Mucosa of rectum (tissue), 2 donors: ENCODE results near the gene CCSER1.
A peak's percentile ranks its signal among the peaks of the same experiment; 100 is the strongest.

Source experiments
- H3K27ac ChIP-seq, 2 donors: one replicate each; pipeline ENCODE4 v1.7.0; 2013; ENCODE audit warnings: inconsistent platforms in 2 of 2, low read depth in 2 of 2, low read length in 2 of 2
- H3K27me3 ChIP-seq, 2 donors: one replicate each; pipeline ENCODE4 v1.7.0; 2013; ENCODE audit warnings: low read length in 2 of 2; ENCODE audit not compliant: control insufficient read depth in 2 of 2, insufficient read depth in 2 of 2
- H3K36me3 ChIP-seq, 2 donors: one replicate each; pipeline ENCODE4 v1.7.0; 2013; ENCODE audit warnings: low read length in 2 of 2; ENCODE audit not compliant: control insufficient read depth in 2 of 2, insufficient read depth in 2 of 2
- H3K4me1 ChIP-seq, 2 donors: one replicate each; pipeline ENCODE4 v1.7.0; 2013; ENCODE audit warnings: low read length in 2 of 2, mild to moderate bottlenecking in 1 of 2; ENCODE audit not compliant: control insufficient read depth in 2 of 2, insufficient read depth in 2 of 2
- H3K4me3 ChIP-seq, 2 donors: one replicate each; pipeline ENCODE4 v1.7.0; 2013; ENCODE audit warnings: low read length in 2 of 2
- H3K9ac ChIP-seq, 2 donors: one replicate each; pipeline ENCODE4 v1.7.0; 2013; ENCODE audit warnings: low read length in 2 of 2, low read depth in 1 of 2, mild to moderate bottlenecking in 1 of 2
- H3K9me3 ChIP-seq, 2 donors: one replicate each; pipeline ENCODE4 v1.7.0; 2013; ENCODE audit warnings: low read length in 2 of 2; ENCODE audit not compliant: control insufficient read depth in 2 of 2
- donor health status: healthy.
- donor health status: Normal muscosa, but diverticular disease.

CCSER1 gene

DNA sequence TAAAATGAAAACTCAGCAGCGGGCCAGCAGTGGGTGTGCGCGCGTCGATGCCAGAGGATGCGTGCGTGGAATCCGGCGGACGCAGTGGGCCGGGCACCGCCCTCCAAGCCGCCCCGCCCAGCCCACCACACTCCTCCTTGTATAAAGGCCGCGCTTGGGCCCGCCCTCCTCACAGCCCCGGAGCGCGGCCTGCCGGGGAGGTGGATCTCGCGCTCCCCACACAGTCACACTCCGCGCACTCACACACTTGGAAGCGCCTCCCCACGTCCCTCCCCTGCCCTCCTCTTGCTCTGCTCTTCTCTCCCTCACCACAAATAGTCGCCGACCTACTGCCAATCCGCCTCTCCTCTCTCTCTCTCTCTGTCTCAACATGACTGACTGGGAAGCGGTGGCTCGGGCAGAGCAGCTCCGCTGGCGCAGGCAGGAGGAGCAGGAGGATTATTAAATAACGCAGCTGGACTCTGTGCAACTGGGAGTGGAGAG lies at the start of gene CCSER1:
Gene CCSER1, plus strand, starts transcription at position 172 of the 483 bp plus-strand sequence.
- Histone ChIP-seq H3K36me3 (no peaks in the 10 kb centered on the region), H3K9me3 (no peaks in the 10 kb centered on the region), H3K9ac (peak within 1 kb of the TSS; percentile 76 to 87), H3K4me1 (peaks cover 2 to 8% of the 10 kb centered on the region in 2 donors), H3K4me3 (peak within 1 kb of the TSS; percentile 90 to 100), H3K27ac (peak within 1 kb of the TSS; percentile 87), H3K27me3 (no peaks in the 10 kb centered on the region)

DNA sequence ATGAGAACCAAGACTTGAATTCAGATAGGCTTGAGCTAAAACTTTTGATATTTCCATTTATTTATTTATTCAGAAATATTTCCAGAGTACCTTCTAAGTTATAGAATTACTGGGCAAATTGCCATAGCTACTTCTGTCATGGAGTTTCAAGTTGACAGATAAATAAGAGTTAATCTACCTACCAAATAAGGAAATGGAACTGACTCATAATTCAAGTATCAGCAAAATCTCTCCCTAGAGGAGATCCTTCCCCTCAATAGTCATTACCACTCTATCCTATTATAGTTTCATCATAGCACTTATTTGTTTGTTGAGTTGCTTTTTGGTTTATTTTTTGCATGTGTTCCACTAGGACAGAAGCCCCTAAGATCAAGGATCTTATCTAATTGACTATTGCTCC lies 48.8 kb upstream of the CCSER1 start:
- H3K9ac ChIP-seq: no peak overlapping the region
- H3K4me1 ChIP-seq: no peaks in the 10 kb centered on the region
- no peak overlapping the region for H3K27ac ChIP-seq
- no peaks in the 10 kb centered on the region for H3K27me3 ChIP-seq
- H3K9me3 ChIP-seq: no peaks in the 10 kb centered on the region
- H3K36me3 ChIP-seq: no peaks in the 10 kb centered on the region
- H3K4me3 ChIP-seq: no peak overlapping the region

DNA sequence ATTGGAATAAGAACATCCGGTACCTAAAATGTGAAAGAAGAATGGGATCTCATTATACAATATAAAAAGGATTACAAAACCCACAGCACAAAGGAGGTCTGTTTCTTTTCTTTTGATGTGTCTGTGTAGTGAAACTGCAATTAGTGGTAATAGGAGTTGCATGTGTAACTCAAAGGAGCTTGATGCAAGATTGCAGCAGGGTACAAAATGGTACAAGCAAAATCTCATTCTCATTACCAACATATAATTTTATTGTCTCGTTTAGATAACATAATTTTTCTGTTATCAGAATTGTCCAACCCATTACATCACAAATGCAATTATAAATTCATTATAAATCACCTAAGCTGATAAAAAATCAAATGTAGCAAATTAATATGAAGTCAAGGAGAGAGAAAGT lies 47.1 kb upstream of the CCSER1 start:
- H3K27ac ChIP-seq: no peak overlapping the region
- no peak overlapping the region for H3K4me3 ChIP-seq
- no peak overlapping the region for H3K9ac ChIP-seq
- H3K4me1 ChIP-seq: no peaks in the 10 kb centered on the region
- no peaks in the 10 kb centered on the region for H3K9me3 ChIP-seq
- no peaks in the 10 kb centered on the region for H3K36me3 ChIP-seq
- H3K27me3 ChIP-seq: no peaks in the 10 kb centered on the region

DNA sequence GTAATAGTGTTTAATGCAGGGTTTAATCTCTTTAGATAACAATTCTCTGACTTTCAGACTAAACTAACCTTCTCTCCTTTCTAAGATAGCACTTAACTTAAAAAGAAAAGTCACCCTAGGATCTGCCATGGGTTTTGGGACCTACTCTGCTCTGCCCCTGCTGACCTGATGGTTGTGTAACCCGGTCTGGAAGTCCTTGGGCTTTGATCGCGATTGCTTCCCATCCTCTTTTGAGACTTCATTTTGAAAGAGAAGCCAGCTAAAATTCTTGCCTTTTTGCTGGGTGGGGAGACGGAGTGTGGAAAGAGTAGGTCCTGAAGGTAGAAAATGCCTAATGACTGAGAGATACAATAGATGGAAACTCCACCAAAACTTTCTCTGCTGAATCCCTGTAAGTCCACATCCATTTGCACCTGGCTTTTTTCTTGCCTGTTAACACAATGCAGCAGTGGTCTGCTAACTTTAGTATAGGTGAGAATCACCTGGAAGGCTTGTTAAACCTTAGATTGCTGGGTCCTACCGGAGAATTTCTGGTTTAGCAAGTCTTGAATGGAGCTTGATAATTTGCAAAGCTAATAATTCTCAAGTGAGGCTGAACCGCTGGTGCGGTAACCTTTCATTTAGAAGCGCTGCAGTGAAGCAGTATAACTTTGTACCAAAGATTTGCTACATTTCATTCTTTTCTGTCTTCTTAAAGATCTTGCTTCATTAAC lies 45.6 kb upstream of the CCSER1 start:
- no peaks in the 10 kb centered on the region for H3K27me3 ChIP-seq
- no peaks in the 10 kb centered on the region for H3K9me3 ChIP-seq
- no peaks in the 10 kb centered on the region for H3K36me3 ChIP-seq
- no peak overlapping the region for H3K4me3 ChIP-seq
- no peak overlapping the region for H3K9ac ChIP-seq
- no peaks in the 10 kb centered on the region for H3K4me1 ChIP-seq
- no peak overlapping the region for H3K27ac ChIP-seq

GRCh38 chr4:90082449-90082848 lies 44.7 kb upstream of the CCSER1 start:
- no peak overlapping the region for H3K4me3 ChIP-seq
- H3K9me3 ChIP-seq: no peaks in the 10 kb centered on the region
- H3K9ac ChIP-seq: no peak overlapping the region
- no peaks in the 10 kb centered on the region for H3K4me1 ChIP-seq
- H3K27ac ChIP-seq: no peak overlapping the region
- no peaks in the 10 kb centered on the region for H3K27me3 ChIP-seq
- no peaks in the 10 kb centered on the region for H3K36me3 ChIP-seq

- H3K4me3 ChIP-seq: no peak overlapping the region
- H3K9ac ChIP-seq: no peak overlapping the region
- H3K4me1 ChIP-seq: no peaks in the 10 kb centered on the region
- H3K36me3 ChIP-seq: no peaks in the 10 kb centered on the region
- no peaks in the 10 kb centered on the region for H3K27me3 ChIP-seq
- no peaks in the 10 kb centered on the region for H3K9me3 ChIP-seq
- H3K27ac ChIP-seq: no peak overlapping the region
Measured at GRCh38 chr4:90084277-90084966, 42.8 kb upstream of the CCSER1 start.

- Histone ChIP-seq H3K27ac (no peak overlapping the region), H3K9me3 (no peaks in the 10 kb centered on the region), H3K4me1 (no peaks in the 10 kb centered on the region), H3K9ac (no peak overlapping the region), H3K36me3 (no peaks in the 10 kb centered on the region), H3K27me3 (no peaks in the 10 kb centered on the region), H3K4me3 (no peak overlapping the region)
Measured at GRCh38 chr4:90084967-90085295, 42.3 kb upstream of the CCSER1 start.

- H3K27me3 ChIP-seq: no peaks in the 10 kb centered on the region
- no peaks in the 10 kb centered on the region for H3K4me1 ChIP-seq
- H3K9me3 ChIP-seq: no peaks in the 10 kb centered on the region
- H3K4me3 ChIP-seq: no peak overlapping the region
- H3K27ac ChIP-seq: no peak overlapping the region
- H3K9ac ChIP-seq: no peak overlapping the region
- no peaks in the 10 kb centered on the region for H3K36me3 ChIP-seq
Measured at GRCh38 chr4:90093526-90093925, 33.7 kb upstream of the CCSER1 start.

GRCh38 chr4:90095000-90095399 lies 32.2 kb upstream of the CCSER1 start:
- Histone ChIP-seq H3K9ac (no peak overlapping the region), H3K4me1 (no peaks in the 10 kb centered on the region), H3K4me3 (no peak overlapping the region), H3K27me3 (no peaks in the 10 kb centered on the region), H3K36me3 (no peaks in the 10 kb centered on the region), H3K9me3 (no peaks in the 10 kb centered on the region), H3K27ac (no peak overlapping the region)

DNA sequence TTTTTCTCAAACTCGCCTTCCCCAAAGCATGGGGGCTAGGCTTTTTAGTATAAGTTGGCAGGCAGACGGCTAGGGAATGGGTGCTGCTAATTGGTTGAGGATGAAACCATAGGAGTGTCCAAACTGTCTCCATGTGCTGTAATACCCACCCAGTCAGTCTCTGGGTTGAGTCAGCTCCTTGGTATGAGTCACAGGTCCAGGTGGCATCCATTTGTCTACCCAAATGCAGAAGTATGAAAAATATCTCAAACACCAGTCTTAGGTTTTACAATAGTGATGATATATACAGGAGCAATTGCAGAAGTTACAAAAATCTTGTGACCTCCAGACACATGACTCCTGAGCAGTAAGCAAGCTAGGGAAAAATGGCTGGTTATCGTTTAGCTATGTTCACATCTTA lies 27.4 kb upstream of the CCSER1 start:
- H3K36me3 ChIP-seq: no peaks in the 10 kb centered on the region
- no peaks in the 10 kb centered on the region for H3K27me3 ChIP-seq
- H3K27ac ChIP-seq: no peak overlapping the region
- no peaks in the 10 kb centered on the region for H3K9me3 ChIP-seq
- no peak overlapping the region for H3K9ac ChIP-seq
- H3K4me3 ChIP-seq: no peak overlapping the region
- no peaks in the 10 kb centered on the region for H3K4me1 ChIP-seq
